ENCODE results near the gene NDUFB4.
"Not testable (repeated sequence)": the region's sequence is repeated elsewhere in the genome, so short reads cannot be mapped to it uniquely, and the experiment has no call there.

NDUFB4 gene

GRCh38 chr3:120569222-120570057 lies 26.7 kb upstream of the NDUFB4 start:
- DNase-seq (ENCODE audit: low spot score) = no peak

- DNase-seq (ENCODE audit: low spot score) = no peak
Observed at GRCh38 chr3:120572027-120572426, 24.1 kb upstream of the NDUFB4 start.

- DNase-seq (ENCODE audit: low spot score) = no peak
Observed at GRCh38 chr3:120587332-120587975, 8.7 kb upstream of the NDUFB4 start.

GRCh38 chr3:120595788-120596115 lies 384 bp upstream of the NDUFB4 start:
- DNase-seq (ENCODE audit: low spot score) = no peak

- DNase-seq (ENCODE audit: low spot score) = no peak
Observed at GRCh38 chr3:120596853-120597223, 702 bp downstream of the NDUFB4 start.

- no peak for DNase-seq (ENCODE audit: low spot score)
Observed at GRCh38 chr3:120597445-120598049, 1.4 kb downstream of the NDUFB4 start.

GRCh38 chr3:120599211-120599610 lies 3.1 kb downstream of the NDUFB4 start:
- no peak for DNase-seq (ENCODE audit: low spot score)

GRCh38 chr3:120601554-120601953 lies 5.4 kb downstream of the NDUFB4 start:
- no peak for DNase-seq (ENCODE audit: low spot score)

- DNase-seq (ENCODE audit: low spot score) = no peak
Observed at GRCh38 chr3:120602682-120603081, 6.5 kb downstream of the NDUFB4 start.

- DNase-seq (ENCODE audit: low spot score) = no peak
Observed at GRCh38 chr3:120604382-120604781, 8.2 kb downstream of the NDUFB4 start.

GRCh38 chr3:120604784-120605183 lies 8.6 kb downstream of the NDUFB4 start:
- peak; percentile 8 for DNase-seq (ENCODE audit: low spot score)

- DNase-seq (ENCODE audit: low spot score) = no peak
Observed at GRCh38 chr3:120608506-120608905, 12.4 kb downstream of the NDUFB4 start.

- DNase-seq (ENCODE audit: low spot score) = no peak
Observed at GRCh38 chr3:120614765-120615164, 18.6 kb downstream of the NDUFB4 start.

GRCh38 chr3:120615847-120616609 lies 19.9 kb downstream of the NDUFB4 start:
- no peak for DNase-seq (ENCODE audit: low spot score)

- DNase-seq (ENCODE audit: low spot score) = not testable (repeated sequence)
Observed at GRCh38 chr3:120616745-120617144, 20.6 kb downstream of the NDUFB4 start.

GRCh38 chr3:120622457-120622856 lies 26.3 kb downstream of the NDUFB4 start:
- DNase-seq (ENCODE audit: low spot score) = no peak

- DNase-seq (ENCODE audit: low spot score) = no peak
Observed at GRCh38 chr3:120622870-120623726, 27.0 kb downstream of the NDUFB4 start.

- no peak for DNase-seq (ENCODE audit: low spot score)
Observed at GRCh38 chr3:120623727-120624093, 27.6 kb downstream of the NDUFB4 start.

GRCh38 chr3:120625159-120625586 lies 29.0 kb downstream of the NDUFB4 start:
- DNase-seq (ENCODE audit: low spot score) = no peak

GRCh38 chr3:120634539-120634938 lies 38.4 kb downstream of the NDUFB4 start:
- no peak for DNase-seq (ENCODE audit: low spot score)

- DNase-seq (ENCODE audit: low spot score) = no peak
Observed at GRCh38 chr3:120636795-120637401, 40.8 kb downstream of the NDUFB4 start.

Measured in AG08396 (cell line).